Neuronal stem cell (in vitro differentiated cells): ENCODE data around the gene AHDC1.

ENCODE experiments used
- DNase-seq: peaks from one replicate; pipeline ENCODE4 v3.0.0-alpha.2; 2013; ENCODE audit warnings: low spot score
- H2AFZ ChIP-seq: one replicate; pipeline ENCODE4 v1.6.1; 2013; ENCODE audit warnings: mild to moderate bottlenecking, low read length, inconsistent platforms
- H2AK5ac ChIP-seq: 2 replicates; pipeline ENCODE4 v1.6.1; 2013; ENCODE audit warnings: low read depth, mild to moderate bottlenecking, inconsistent platforms, low read length, moderate library complexity, mixed read lengths
- H2BK120ac ChIP-seq: 2 replicates; pipeline ENCODE4 v1.6.1; 2013; ENCODE audit warnings: low read depth, mild to moderate bottlenecking, inconsistent platforms, low read length, moderate library complexity, mixed read lengths
- H2BK12ac ChIP-seq: one replicate; pipeline ENCODE4 v1.6.1; 2013; ENCODE audit warnings: low read length, inconsistent platforms
- H2BK15ac ChIP-seq: 2 replicates; pipeline ENCODE4 v1.6.1; 2013; ENCODE audit warnings: mild to moderate bottlenecking, low read length, inconsistent platforms, mixed read lengths
- H2BK5ac ChIP-seq: one replicate; pipeline ENCODE4 v1.6.1; 2013; ENCODE audit warnings: inconsistent platforms, mild to moderate bottlenecking, low read length, moderate library complexity
- H3K14ac ChIP-seq: one replicate; pipeline ENCODE4 v1.6.1; 2013; ENCODE audit warnings: low read length, inconsistent platforms
- H3K18ac ChIP-seq: 2 replicates; pipeline ENCODE4 v1.6.1; 2013; ENCODE audit warnings: low read length, inconsistent platforms
- H3K23ac ChIP-seq: 2 replicates; pipeline ENCODE4 v1.6.1; 2013; ENCODE audit warnings: low read depth, mild to moderate bottlenecking, mixed read lengths, low read length, inconsistent platforms; ENCODE audit not compliant: poor library complexity
- H3K27ac ChIP-seq: replicated peaks from 3 replicates; pipeline ENCODE4 v1.5.1; 2013; ENCODE audit warnings: low read length, inconsistent platforms
- H3K27me3 ChIP-seq, 3 experiments: 2 replicates each; pipeline ENCODE4 v1.6.1; 2013; ENCODE audit warnings: low read length in 3 of 3, mild to moderate bottlenecking in 2 of 3, inconsistent platforms in 1 of 3, low read depth in 1 of 3, mixed read lengths in 1 of 3, moderate library complexity in 1 of 3; ENCODE audit not compliant: control insufficient read depth in 3 of 3, insufficient read depth in 3 of 3
- H3K36me3 ChIP-seq, 2 donors: replicated peaks in 1 of 2; 2 replicates each; pipeline ENCODE4 v1.6.1; 2013; ENCODE audit warnings: low read length in 2 of 2; ENCODE audit not compliant: control insufficient read depth in 2 of 2, insufficient read depth in 2 of 2
- H3K4ac ChIP-seq: 2 replicates; pipeline ENCODE4 v1.6.1; 2013; ENCODE audit warnings: inconsistent platforms, mild to moderate bottlenecking, low read length, moderate library complexity
- H3K4me1 ChIP-seq, 2 donors: 1 replicate in 1 of 2; 2 replicates in 1 of 2; pipeline ENCODE4 v1.6.1; 2013; ENCODE audit warnings: low read length in 2 of 2, low read depth in 1 of 2; ENCODE audit not compliant: control insufficient read depth in 2 of 2, insufficient read depth in 1 of 2
- H3K4me2 ChIP-seq: one replicate; pipeline ENCODE4 v1.6.1; 2013; ENCODE audit warnings: mild to moderate bottlenecking, low read length, inconsistent platforms; ENCODE audit not compliant: insufficient read depth, poor library complexity, severe bottlenecking
- H3K4me3 ChIP-seq, 2 donors: 2 replicates each; pipeline ENCODE4 v1.5.1; 2013; ENCODE audit warnings: low read length in 2 of 2, mild to moderate bottlenecking in 2 of 2, inconsistent platforms in 1 of 2, moderate library complexity in 1 of 2
- H3K79me1 ChIP-seq: one replicate; pipeline ENCODE4 v1.6.1; 2013; ENCODE audit warnings: low read depth, mild to moderate bottlenecking, inconsistent platforms, low read length, moderate library complexity
- H3K9ac ChIP-seq: one replicate; pipeline ENCODE4 v1.6.1; 2013; ENCODE audit warnings: mild to moderate bottlenecking, low read depth, low read length, inconsistent platforms; ENCODE audit not compliant: poor library complexity
- H3K9me3 ChIP-seq, 2 donors: replicated peaks in 1 of 2; 2 replicates each; pipeline versions ENCODE3 to v1.6.1; 2013; ENCODE audit warnings: low read length in 2 of 2, mild to moderate bottlenecking in 2 of 2, inconsistent platforms in 1 of 2, low read depth in 1 of 2, mixed read lengths in 1 of 2, moderate library complexity in 1 of 2; ENCODE audit not compliant: control insufficient read depth in 2 of 2, insufficient read depth in 1 of 2
- H4K8ac ChIP-seq: one replicate; pipeline ENCODE4 v1.6.1; 2013; ENCODE audit warnings: low read depth, mild to moderate bottlenecking, inconsistent platforms, low read length, moderate library complexity
- H4K91ac ChIP-seq: one replicate; pipeline ENCODE4 v1.6.1; 2013; ENCODE audit warnings: low read length, low read depth, mild to moderate bottlenecking, inconsistent platforms; ENCODE audit not compliant: poor library complexity
- WGBS, 2 donors: extraction: QIAGEN DNeasy Blood & Tissue Kit; methylation state at CpG; one replicate each; pipeline ENCODE4 v1.1.7; 2013; ENCODE audit warnings: missing lambda C conversion rate in 2 of 2, mixed read lengths in 1 of 2; ENCODE audit not compliant: insufficient read length in 2 of 2, insufficient replicate concordance in 1 of 2; ENCODE audit errors: extremely low coverage in 2 of 2; 5-methylcytosine and 5-hydroxymethylcytosine counted together

AHDC1 gene

GRCh38 chr1:27525296-27526272 is 78.4 kb downstream of the AHDC1 start:
- WGBS, 2 donors = no CpG with 5 or more reads among the region's 16 CpGs
- H3K14ac ChIP-seq = peak overlapping the region; percentile 95

GRCh38 chr1:27523337-27524020 is 80.5 kb downstream of the AHDC1 start:
- H3K79me1 ChIP-seq = no peaks in the 10 kb centered on the region
- H3K9me3 ChIP-seq = no peaks in the 10 kb centered on the region
- H2AFZ ChIP-seq = peak overlapping the region; percentile 79
- H4K91ac ChIP-seq = no peak overlapping the region
- H3K36me3 ChIP-seq = no peaks in the 10 kb centered on the region
- WGBS, 2 donors = no CpG with 5 or more reads among the region's 8 CpGs
- H2BK120ac ChIP-seq = no peak overlapping the region
- no peak overlapping the region for H3K4me2 ChIP-seq
- peak overlapping the region; percentile 95 for H2BK15ac ChIP-seq
- peaks cover 66 to 94% of the 10 kb centered on the region in 2 donors for H3K4me1 ChIP-seq
- peak overlapping the region; percentile 95 for H2BK12ac ChIP-seq
- H2AK5ac ChIP-seq = peak overlapping the region; percentile 96
- H3K4me3 ChIP-seq = no peak overlapping the region
- H3K23ac ChIP-seq = no peak overlapping the region
- H3K27me3 ChIP-seq = no peaks in the 10 kb centered on the region
- peak overlapping the region; percentile 93 for H3K18ac ChIP-seq
- H2BK5ac ChIP-seq = peak overlapping the region; percentile 40
- no peak overlapping the region for H3K9ac ChIP-seq
- no peak for DNase-seq
- H4K8ac ChIP-seq = no peak overlapping the region
- no peak overlapping the region for H3K27ac ChIP-seq
- peak overlapping the region; percentile 8 for H3K4ac ChIP-seq
- no peak overlapping the region for H3K14ac ChIP-seq

More at GRCh38 chr1:27525296-27526272, 78.4 kb downstream of the AHDC1 start:
- Histone ChIP-seq H4K8ac (no peak overlapping the region), H3K36me3 (no peaks in the 10 kb centered on the region), H2BK12ac (peak overlapping the region; percentile 97), H2BK120ac (peak overlapping the region; percentile 56), H3K79me1 (no peaks in the 10 kb centered on the region), H3K18ac (peak overlapping the region; percentile 99), H2BK15ac (peak overlapping the region; percentile 99), H3K27me3 (no peaks in the 10 kb centered on the region), H3K4me3 (peak overlapping the region in 1 of 2 donors; percentile 32), H3K9me3 (no peaks in the 10 kb centered on the region), H3K4ac (peak overlapping the region; percentile 91), H3K27ac (peak overlapping the region; percentile 47), H3K9ac (peak overlapping the region; percentile 80), H4K91ac (peak overlapping the region; percentile 98), H3K4me2 (peak overlapping the region; percentile 35), H3K23ac (peak overlapping the region; percentile 70), H2AFZ (peak overlapping the region; percentile 15), H2AK5ac (peak overlapping the region; percentile 100), H2BK5ac (peak overlapping the region; percentile 90), H3K4me1 (peaks cover 57 to 87% of the 10 kb centered on the region in 2 donors)
- no peak for DNase-seq

GRCh38 chr1:27522432-27523336 is 81.3 kb downstream of the AHDC1 start:
- peak overlapping the region; percentile 40 for H2BK5ac ChIP-seq

More at GRCh38 chr1:27522432-27523336, 81.3 kb downstream of the AHDC1 start:
- peak overlapping the region; percentile 67 for H2AK5ac ChIP-seq
- peak overlapping the region; percentile 3 for H2BK120ac ChIP-seq
- H3K4me1 ChIP-seq = peaks cover 68 to 93% of the 10 kb centered on the region in 2 donors
- H3K9me3 ChIP-seq = no peaks in the 10 kb centered on the region
- peak overlapping the region; percentile 19 for H4K8ac ChIP-seq
- H3K4me3 ChIP-seq = no peak overlapping the region
- H2BK15ac ChIP-seq = peak overlapping the region; percentile 95
- no peaks in the 10 kb centered on the region for H3K27me3 ChIP-seq
- no peaks in the 10 kb centered on the region for H3K36me3 ChIP-seq
- H2AFZ ChIP-seq = peak overlapping the region; percentile 79
- H3K79me1 ChIP-seq = no peaks in the 10 kb centered on the region
- peak overlapping the region; percentile 32 for H3K9ac ChIP-seq
- peak overlapping the region; percentile 6 for H3K27ac ChIP-seq
- DNase-seq = no peak
- H3K14ac ChIP-seq = peak overlapping the region; percentile 48
- H3K23ac ChIP-seq = peak overlapping the region; percentile 76
- H2BK12ac ChIP-seq = peak overlapping the region; percentile 87
- H3K18ac ChIP-seq = peak overlapping the region; percentile 93
- WGBS, 2 donors = no CpG with 5 or more reads among the region's 31 CpGs
- H3K4ac ChIP-seq = peak overlapping the region; percentile 60
- H3K4me2 ChIP-seq = no peak overlapping the region
- peak overlapping the region; percentile 99 for H4K91ac ChIP-seq
